ENCODE measurements around the gene PRKAB2. TPM values are rescaled to one million over a fixed set of nuclear protein-coding genes. Genes with fewer than 3 reads are reported as not detected.

PRKAB2 gene
- total RNA-seq, result 21.3 and 22.5 TPM in 2 replicates

GRCh38 chr1:147172168-147173016 lies at the start of gene PRKAB2:
PRKAB2 (minus strand) TSS chr1:147172470; CDS start chr1:147172144, 326 bp downstream.

Other genes starting within 250 kb of the PRKAB2 start
- gene NBPF12, start 234.1 kb downstream of the PRKAB2 start, total RNA-seq, result 7.0 and 7.1 TPM in 2 replicates
- gene FMO5, start 52.9 kb upstream of the PRKAB2 start, total RNA-seq, result 4.7 and 5.2 TPM in 2 replicates
- 29.4 and 37.8 TPM in 2 replicates for gene CHD1L, start 70.2 kb upstream of the PRKAB2 start, total RNA-seq